HG02981 (cell line): Measurements from ENCODE around the gene SPATA9.
A peak's percentile ranks its signal among the peaks of the same experiment; 100 is the strongest.
"Not testable (repeated sequence)": the region's sequence is repeated elsewhere in the genome, so short reads cannot be mapped to it uniquely, and the experiment has no call there.

Experiments
- ATAC-seq: cut with Tn5 transposase; IDR thresholded peaks from one replicate; pipeline ENCODE4 v1.9.1; 2021; ENCODE audit warnings: mild to moderate bottlenecking, moderate library complexity; ENCODE audit not compliant: unreplicated experiment

Gene SPATA9

GRCh38 chr5:95647886-95648860, 34.6 kb downstream of the SPATA9 start:
- ATAC-seq: no peak

- peak; percentile 97 for ATAC-seq
Observed at GRCh38 chr5:95646569-95647431, 36.0 kb downstream of the SPATA9 start, which contains the start of gene RFESD. Gene RFESD (plus strand): TSS chr5:95646777. CDS start chr5:95652272, 5,495 bp downstream.

DNA sequence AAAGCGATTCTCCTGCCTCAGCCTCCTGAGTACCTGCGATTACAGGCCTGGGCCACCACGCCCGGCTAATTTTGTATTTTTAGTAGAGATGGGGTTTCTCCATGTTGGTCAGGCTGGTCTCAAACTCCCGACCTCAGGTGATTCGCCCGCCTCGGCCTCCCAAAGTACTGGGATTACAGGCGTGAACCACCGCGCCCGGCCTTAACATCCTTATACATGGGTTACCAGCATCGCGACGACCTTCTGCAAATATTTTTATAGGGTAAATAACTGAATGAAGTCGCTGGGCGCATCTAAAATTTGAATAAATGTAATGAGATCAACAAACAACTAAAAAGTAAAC, 36.6 kb downstream of the SPATA9 start:
- ATAC-seq: not testable (repeated sequence)

- ATAC-seq: peak; percentile 36
Observed at GRCh38 chr5:95644351-95645042, 38.3 kb downstream of the SPATA9 start.

DNA sequence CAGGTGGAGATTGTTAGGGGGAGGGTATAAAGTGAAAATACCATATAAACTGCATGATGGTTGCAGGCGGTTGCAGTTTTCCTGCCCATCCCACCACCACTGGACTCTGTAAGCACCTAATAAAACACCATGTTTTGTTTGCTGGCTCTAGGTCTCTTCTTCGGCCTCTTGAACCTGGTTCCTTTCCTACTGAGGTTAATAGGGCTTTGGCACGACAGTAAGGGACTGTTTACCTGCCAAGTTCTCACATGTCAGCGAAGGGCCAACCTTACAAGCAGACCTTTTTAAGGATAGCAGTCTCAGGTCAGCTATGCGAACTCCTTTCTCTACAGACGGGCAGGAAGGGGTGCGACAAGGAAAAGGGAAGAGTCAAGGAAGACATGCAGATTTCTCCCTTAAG, 39.6 kb downstream of the SPATA9 start:
- no peak for ATAC-seq

GRCh38 chr5:95641741-95642220, 41.0 kb downstream of the SPATA9 start:
- ATAC-seq: no peak

DNA sequence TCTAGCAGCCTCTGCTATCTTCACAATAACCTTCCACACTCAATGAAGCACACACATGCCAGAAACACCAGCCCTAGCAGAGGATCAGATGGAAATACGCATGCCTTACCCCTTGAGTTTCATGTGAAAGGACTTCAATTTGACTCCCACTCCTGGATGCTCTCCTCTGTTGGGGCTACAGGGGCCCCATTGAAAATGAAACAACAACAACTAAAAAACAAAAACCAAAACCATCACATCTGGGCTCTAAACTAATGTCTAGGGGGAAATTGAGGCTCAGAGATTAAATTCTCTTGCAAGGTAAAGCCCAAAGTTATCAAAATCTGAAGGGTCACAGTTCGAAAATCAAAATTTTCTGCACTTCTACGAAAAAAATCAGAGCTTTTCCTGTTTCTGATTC, 44.2 kb downstream of the SPATA9 start:
- ATAC-seq: no peak

- no peak for ATAC-seq
Observed at GRCh38 chr5:95634081-95634480, 48.7 kb downstream of the SPATA9 start.

GRCh38 chr5:95633671-95634070, 49.1 kb downstream of the SPATA9 start:
- no peak for ATAC-seq

DNA sequence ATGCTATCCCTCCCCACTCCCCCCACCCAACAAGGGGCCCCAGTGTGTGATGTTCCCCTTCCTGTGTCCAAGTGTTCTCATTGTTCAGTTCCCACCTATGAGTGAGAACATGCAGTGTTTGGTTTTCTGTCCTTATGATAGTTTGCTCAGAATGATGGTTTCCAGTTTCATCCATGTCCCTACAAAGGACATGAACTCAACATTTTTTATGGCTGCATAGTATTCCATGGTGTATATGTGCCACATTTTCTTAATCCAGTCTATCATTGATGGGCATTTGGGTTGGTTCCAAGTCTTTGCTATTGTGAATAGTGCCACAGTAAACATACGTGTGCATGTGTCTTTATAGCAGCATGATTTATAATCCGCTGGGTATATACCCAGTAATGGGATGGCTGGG, 49.8 kb downstream of the SPATA9 start:
- ATAC-seq: not testable (repeated sequence)

GRCh38 chr5:95631991-95632675, 50.7 kb downstream of the SPATA9 start:
- peak; percentile 93 for ATAC-seq

- ATAC-seq: no peak
Observed at GRCh38 chr5:95631255-95631958, 51.4 kb downstream of the SPATA9 start.

GRCh38 chr5:95630394-95630917, 52.3 kb downstream of the SPATA9 start:
- ATAC-seq: no peak

DNA sequence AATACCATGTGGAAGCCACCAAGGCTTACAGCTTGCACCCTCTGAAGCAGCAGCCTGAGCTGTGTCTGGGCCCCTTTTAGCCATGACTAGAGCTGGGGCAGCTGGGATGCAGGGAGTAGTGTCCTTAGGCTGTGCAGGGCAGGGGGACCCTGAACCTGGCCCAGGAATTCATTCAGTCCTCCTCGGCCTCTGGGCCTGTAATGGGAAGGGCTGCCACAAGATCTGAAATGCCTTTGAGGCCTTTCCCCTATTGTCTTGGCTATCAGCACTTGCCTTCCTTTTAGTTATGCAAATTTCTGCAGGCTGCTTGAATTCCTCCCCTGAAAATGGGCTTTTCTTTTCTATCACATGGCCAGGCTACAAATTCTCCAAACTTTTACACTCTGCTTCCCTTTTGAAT, 53.9 kb downstream of the SPATA9 start:
- ATAC-seq: no peak

DNA sequence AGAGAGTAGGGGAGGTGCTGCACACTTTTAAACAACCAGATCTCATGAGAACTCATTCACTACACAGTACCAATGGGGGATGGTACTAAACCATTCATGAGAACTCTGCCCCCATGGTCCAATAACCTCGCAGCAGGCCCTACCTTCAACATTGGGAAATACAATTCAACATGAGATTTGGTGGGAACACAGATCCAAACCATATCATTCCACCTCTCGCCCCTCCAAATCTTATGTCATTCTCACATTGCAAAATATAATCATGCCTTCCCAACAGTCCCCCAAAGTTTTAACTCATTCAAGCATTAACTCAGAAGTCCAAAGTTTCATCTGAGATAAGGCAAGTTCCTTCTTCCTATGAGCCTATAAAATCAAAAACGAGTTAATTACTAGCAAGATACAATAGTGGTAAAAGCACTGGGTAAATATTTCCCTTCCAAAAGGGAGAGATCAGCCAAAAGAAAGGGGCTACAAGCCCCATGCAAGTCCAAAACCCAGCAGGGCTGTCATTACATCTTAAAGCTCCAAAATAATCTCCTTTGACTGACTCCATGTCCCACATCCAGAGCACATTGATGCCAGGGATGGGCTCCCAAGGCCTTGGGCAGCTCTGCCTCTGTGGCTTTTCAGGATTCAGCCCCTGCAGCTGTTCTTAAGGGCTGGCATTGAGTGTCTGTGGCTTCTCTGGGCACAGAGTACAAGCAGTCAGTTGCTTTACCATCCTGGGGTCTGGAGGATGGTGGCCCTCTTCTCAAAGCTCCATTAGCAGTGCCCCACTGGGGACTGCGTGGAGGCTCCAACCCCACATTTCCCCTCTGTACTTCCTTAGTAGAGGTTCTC, 54.6 kb downstream of the SPATA9 start:
- no peak for ATAC-seq

DNA sequence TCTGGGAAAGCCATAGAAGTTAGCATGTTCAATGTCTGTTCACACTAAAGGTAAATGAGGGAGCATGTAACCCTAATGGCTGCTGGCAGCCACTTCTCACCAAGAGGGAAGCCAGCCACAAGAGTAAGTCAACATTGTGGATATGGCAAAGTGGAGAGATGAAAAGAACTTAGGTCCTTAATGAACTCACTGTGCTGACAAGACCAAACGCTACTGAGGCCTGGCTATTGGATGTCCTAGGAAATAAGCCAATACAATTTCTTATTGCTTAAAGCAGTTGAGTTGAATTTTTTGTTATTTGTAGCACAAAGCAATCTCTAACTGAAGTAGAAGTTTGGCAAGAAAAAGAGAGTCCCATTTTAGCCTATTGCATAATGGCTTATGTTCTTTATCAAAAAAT, 56.1 kb downstream of the SPATA9 start:
- no peak for ATAC-seq

- no peak for ATAC-seq
Observed at GRCh38 chr5:95624368-95624767, 58.4 kb downstream of the SPATA9 start.

DNA sequence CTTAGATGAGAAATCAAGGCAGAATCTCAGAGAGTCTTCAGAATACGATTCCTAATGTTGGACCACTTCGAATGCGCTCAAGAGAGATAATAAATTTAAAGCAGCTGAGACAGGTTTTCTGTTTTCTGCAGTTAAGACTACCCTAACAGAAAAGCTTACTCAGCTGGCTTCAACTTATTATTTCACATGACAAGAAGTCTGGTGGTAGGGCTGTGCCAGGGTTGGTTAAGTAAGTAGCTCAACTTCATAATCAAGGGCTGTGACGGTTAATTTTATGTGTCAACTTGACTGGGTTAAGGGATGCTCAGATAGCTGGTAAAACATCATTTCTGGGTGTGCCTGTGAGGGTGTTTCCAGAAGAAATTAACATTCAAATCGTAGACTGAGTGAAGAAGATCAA, 59.1 kb downstream of the SPATA9 start:
- no peak for ATAC-seq
